ENCODE results near the gene CCDC88B. TPM values are rescaled to one million over a fixed set of nuclear protein-coding genes. Genes with fewer than 3 reads are reported as not detected.

CCDC88B gene
- total RNA-seq, 8 experiments from 2014 or later: 0.90 to 8.6 (median 3.0) TPM

DNA sequence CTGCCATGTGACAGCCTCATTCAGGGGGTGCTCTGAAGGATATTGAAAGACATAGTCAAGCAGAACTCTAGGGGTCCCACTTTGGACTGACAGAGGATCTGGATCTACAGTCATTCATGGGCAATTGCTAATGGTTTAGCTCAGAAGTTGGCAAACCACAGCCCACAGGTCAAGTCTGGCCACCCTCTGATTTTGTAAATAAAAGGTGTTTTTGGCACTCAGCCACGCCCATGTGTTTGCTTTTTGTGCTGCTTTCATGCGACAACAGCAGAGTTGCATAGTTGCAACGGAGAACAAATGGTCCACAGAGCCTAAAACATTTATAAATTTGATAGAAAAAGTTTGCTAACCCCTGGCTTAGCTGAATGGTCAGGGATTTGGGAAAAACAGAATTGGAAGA is 60.7 kb downstream of the CCDC88B start:
- in situ Hi-C loops (cut with MboI; ENCODE audit: low pct_unique_long_range_greater_than_20kb in 2 of 9, low sequenced_read_pairs in 9 of 9, unreplicated experiment in 9 of 9): no loop called here
- no peak for ATAC-seq (replicated peaks in 6 of 8)
- no peak overlapping the region for H3K27ac ChIP-seq
- no peak overlapping the region for H3K4me3 ChIP-seq
- WGBS, 10 experiments: 50 to 90% (median 83%) methylated on average over 1 to 3 of the region's 3 CpGs; no CpG with 5 or more reads in 3 of the 10 experiments
- H3K4me1 ChIP-seq (replicated peaks in 1 of 2): peaks cover 8 to 10% of the 10 kb centered on the region in 2 donors

DNA sequence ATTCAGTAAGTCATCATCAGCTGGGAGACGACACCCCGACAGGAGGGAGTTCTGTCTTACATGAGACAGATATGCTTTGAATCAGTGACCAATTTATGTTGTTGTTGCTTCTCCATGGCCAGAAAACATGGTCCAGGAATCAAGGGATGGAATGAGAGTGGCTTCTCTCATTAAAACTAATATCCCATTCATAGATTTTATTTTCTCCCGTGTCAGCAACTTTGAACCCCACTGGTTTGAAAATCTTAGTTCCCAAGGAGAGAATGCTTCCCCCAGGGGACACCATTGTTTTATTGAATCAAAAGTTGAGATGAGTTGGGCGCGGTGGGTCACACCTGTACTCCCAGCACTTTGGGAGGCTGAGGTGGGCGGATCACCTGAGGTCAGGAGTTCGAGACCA is 61.8 kb downstream of the CCDC88B start:
- no peak for ATAC-seq (replicated peaks in 6 of 8)
- 6 to 100% (median 89%) methylated on average over 1 to 6 of the region's 7 CpGs; no CpG with 5 or more reads in 3 of the 10 experiments for WGBS, 10 experiments
- in situ Hi-C loops (cut with MboI; ENCODE audit: low pct_unique_long_range_greater_than_20kb in 2 of 9, low sequenced_read_pairs in 9 of 9, unreplicated experiment in 9 of 9): no loop called here
- H3K4me3 ChIP-seq: no peak overlapping the region
- peaks cover 8 to 10% of the 10 kb centered on the region in 2 donors for H3K4me1 ChIP-seq (replicated peaks in 1 of 2)
- no peak overlapping the region for H3K27ac ChIP-seq

DNA sequence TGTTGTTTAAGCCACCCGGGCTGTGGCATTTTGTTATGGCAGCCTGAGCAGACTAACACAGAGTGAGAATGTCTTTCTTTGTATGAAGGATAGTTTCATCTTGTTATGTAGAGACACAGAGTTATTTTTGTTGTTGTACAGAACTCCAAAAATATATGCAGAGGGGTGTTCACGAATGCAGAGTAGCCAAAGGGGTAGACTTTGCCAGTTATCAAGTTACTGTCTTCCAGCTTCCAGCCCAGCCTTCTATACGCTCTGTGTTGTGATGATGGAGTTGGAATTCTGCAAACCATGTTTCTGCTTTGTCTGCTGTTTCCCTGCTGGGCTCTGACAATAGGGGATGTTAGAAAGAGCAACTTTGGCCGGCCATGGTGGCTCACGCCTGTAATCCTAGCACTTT is 63.1 kb downstream of the CCDC88B start:
- peaks cover 10 to 18% of the 10 kb centered on the region in 2 donors for H3K4me1 ChIP-seq (replicated peaks in 1 of 2)
- in situ Hi-C loops (cut with MboI; ENCODE audit: low pct_unique_long_range_greater_than_20kb in 2 of 9, low sequenced_read_pairs in 9 of 9, unreplicated experiment in 9 of 9): no loop called here
- no peak for ATAC-seq (replicated peaks in 6 of 8)
- H3K27ac ChIP-seq: no peak overlapping the region
- no peak overlapping the region for H3K4me3 ChIP-seq
- 10 to 90% (median 64%) methylated on average over 2 to 5 of the region's 5 CpGs; no CpG with 5 or more reads in 3 of the 10 experiments for WGBS, 10 experiments

DNA sequence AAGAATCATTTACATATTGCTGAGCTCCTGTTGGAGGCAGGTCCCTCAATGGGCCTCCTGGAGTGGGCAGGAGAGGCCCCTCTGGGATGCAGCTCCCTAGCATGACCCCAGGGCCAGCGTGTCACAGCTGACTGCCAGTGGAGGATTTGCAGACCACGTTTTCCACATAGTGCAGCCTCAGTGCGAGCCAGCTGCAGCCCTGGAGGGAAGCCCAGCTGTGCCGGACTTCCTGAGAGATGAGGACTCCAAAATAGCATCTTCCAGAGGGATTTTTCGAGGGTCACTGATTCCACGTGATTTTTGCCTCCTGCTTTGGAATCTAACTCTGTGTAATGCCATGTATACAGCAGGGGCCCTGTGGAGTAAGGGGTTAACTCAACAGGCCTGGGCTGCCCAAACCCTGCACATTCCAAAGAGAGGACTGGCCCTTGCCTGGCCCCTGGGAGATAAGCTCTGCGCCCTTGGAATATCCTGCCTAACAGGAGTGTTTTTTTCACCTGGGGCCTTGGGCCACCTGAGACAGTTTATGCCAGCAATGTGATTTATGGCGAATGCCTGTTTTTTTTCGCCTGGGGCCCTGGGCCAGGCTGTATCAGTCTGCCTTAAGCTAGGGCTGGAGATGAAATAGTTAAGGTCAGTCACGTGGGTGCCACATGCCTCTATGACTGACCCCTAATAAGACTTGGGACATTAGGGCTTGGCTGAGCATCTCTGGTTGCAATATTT is 66.4 kb downstream of the CCDC88B start:
- ATAC-seq (replicated peaks in 6 of 8): peak in 6 of 8 experiments; percentile 22 to 80 (median 70)
- H3K4me3 ChIP-seq: no peak overlapping the region
- peaks cover 30% of the 10 kb centered on the region in 2 donors for H3K4me1 ChIP-seq (replicated peaks in 1 of 2)
- WGBS, 10 experiments: 0 to 100% (median 57%) methylated on average over 1 to 7 of the region's 10 CpGs; no CpG with 5 or more reads in 1 of the 10 experiments
- in situ Hi-C loops (cut with MboI; ENCODE audit: low pct_unique_long_range_greater_than_20kb in 2 of 9, low sequenced_read_pairs in 9 of 9, unreplicated experiment in 9 of 9): no loop called here
- H3K27ac ChIP-seq: peak overlapping the region in 1 of 2 donors; percentile 54

Other genes with a start within 250 kb of the CCDC88B start
- gene MACROD1, start 174.1 kb upstream of the CCDC88B start, total RNA-seq: 10 to 100 TPM; 10.2 to 47.7 (median 16.6) TPM
- 100 to 1,000 TPM; 110 to 251 (median 163) TPM for gene STIP1, start 154.0 kb upstream of the CCDC88B start, total RNA-seq
- gene FERMT3, start 133.5 kb upstream of the CCDC88B start, total RNA-seq: 1 to 10 TPM in 7 of 8 experiments, under 1 TPM in 1; 0.63 to 3.2 (median 2.2) TPM
- gene TRPT1, start 114.0 kb upstream of the CCDC88B start, total RNA-seq: 10 to 100 TPM; 31.8 to 59.9 (median 35.5) TPM
- 10 to 100 TPM; 17.3 to 65.4 (median 35.4) TPM for gene NUDT22, start 113.9 kb upstream of the CCDC88B start, total RNA-seq
- 10 to 100 TPM; 13.2 to 51.7 (median 26.9) TPM for gene DNAJC4, start 109.7 kb upstream of the CCDC88B start, total RNA-seq
- 10 to 100 TPM; 21.2 to 72.8 (median 30.3) TPM for gene VEGFB, start 105.6 kb upstream of the CCDC88B start, total RNA-seq
- gene FKBP2, start 99.1 kb upstream of the CCDC88B start, total RNA-seq: 100 to 1,000 TPM in 3 of 8 experiments, 10 to 100 TPM in 5; 61.8 to 156 (median 85.0) TPM
- 100 to 1,000 TPM in 5 of 8 experiments, 10 to 100 TPM in 3; 81.6 to 289 (median 142) TPM for gene PPP1R14B, start 93.3 kb upstream of the CCDC88B start, total RNA-seq
- gene PLCB3, start 88.7 kb upstream of the CCDC88B start, total RNA-seq: 10 to 100 TPM in 4 of 8 experiments, 1 to 10 TPM in 4; 5.6 to 29.5 (median 9.8) TPM
- 100 to 1,000 TPM in 1 of 8 experiments, 10 to 100 TPM in 7; 38.6 to 119 (median 65.6) TPM for gene BAD, start 55.5 kb upstream of the CCDC88B start, total RNA-seq
- gene GPR137, start 54.4 kb upstream of the CCDC88B start, total RNA-seq: 10 to 100 TPM; 18.9 to 37.6 (median 22.5) TPM
- gene KCNK4, start 48.9 kb upstream of the CCDC88B start, total RNA-seq: under 1 TPM in 5 of 8 experiments, not detected in 3; 0.25 to 0.78 (median 0.61) TPM
- 1 to 10 TPM in 3 of 8 experiments, under 1 TPM in 2, not detected in 3; 0.76 to 1.9 (median 1.2) TPM for gene CATSPERZ, start 39.8 kb upstream of the CCDC88B start, total RNA-seq
- gene ESRRA, start 34.7 kb upstream of the CCDC88B start, total RNA-seq: 10 to 100 TPM in 7 of 8 experiments, 1 to 10 TPM in 1; 9.3 to 75.7 (median 19.1) TPM
- gene TRMT112, start 22.6 kb upstream of the CCDC88B start, total RNA-seq: 100 to 1,000 TPM; 169 to 349 (median 254) TPM
- 100 to 1,000 TPM; 218 to 801 (median 352) TPM for gene PRDX5, start 22.1 kb upstream of the CCDC88B start, total RNA-seq
- 10 to 100 TPM in 4 of 8 experiments, 1 to 10 TPM in 4; 5.0 to 48.1 (median 12.3) TPM for gene RPS6KA4, start 19.0 kb downstream of the CCDC88B start, total RNA-seq
- 1 to 10 TPM in 1 of 8 experiments, under 1 TPM in 7; 0.18 to 1.8 (median 0.36) TPM for gene SLC22A11, start 215.7 kb downstream of the CCDC88B start, total RNA-seq